ENCODE data around the gene FMR1. TPM values are rescaled to one million over a fixed set of nuclear protein-coding genes. Genes with fewer than 3 reads are reported as not detected.

Gene FMR1
- total RNA-seq, 1 experiment from 2014 or later = 80.8 TPM

- no peak overlapping the region for H3K27ac ChIP-seq
- H3K36me3 ChIP-seq = peaks cover 36% of the 10 kb centered on the region
- no peaks in the 10 kb centered on the region for H3K9me3 ChIP-seq (replicated peaks)
- no peak for DNase-seq
- H3K27me3 ChIP-seq = no peaks in the 10 kb centered on the region
- no peak overlapping the region for H3K4me3 ChIP-seq
- no peaks in the 10 kb centered on the region for H3K4me1 ChIP-seq
These were observed 33.6 kb downstream of the FMR1 start for GRCh38 chrX:147945286-147945685.

DNA sequence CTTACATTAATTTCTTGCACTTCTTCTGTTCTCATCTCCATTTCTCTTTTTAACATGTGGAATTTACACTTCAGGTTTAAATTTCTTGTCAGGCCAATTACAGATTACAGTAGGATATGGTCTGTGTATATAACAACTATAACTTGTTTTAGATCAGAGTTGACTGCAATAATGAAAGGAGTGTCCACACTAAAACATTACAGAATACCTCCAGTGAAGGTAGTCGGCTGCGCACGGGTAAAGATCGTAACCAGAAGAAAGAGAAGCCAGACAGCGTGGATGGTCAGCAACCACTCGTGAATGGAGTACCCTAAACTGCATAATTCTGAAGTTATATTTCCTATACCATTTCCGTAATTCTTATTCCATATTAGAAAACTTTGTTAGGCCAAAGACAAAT, 36.8 kb downstream of the FMR1 start:
- no peak overlapping the region for H3K27ac ChIP-seq
- peaks cover 24% of the 10 kb centered on the region for H3K36me3 ChIP-seq
- no peaks in the 10 kb centered on the region for H3K9me3 ChIP-seq (replicated peaks)
- H3K4me1 ChIP-seq = no peaks in the 10 kb centered on the region
- no peak overlapping the region for H3K4me3 ChIP-seq
- no peak for DNase-seq
- H3K27me3 ChIP-seq = no peaks in the 10 kb centered on the region

- Histone ChIP-seq H3K9me3 (replicated peaks) (no peaks in the 10 kb centered on the region), H3K4me1 (no peaks in the 10 kb centered on the region), H3K36me3 (peaks cover 17% of the 10 kb centered on the region), H3K27ac (no peak overlapping the region), H3K4me3 (no peak overlapping the region), H3K27me3 (no peaks in the 10 kb centered on the region)
- no peak for DNase-seq
These were observed 38.6 kb downstream of the FMR1 start for GRCh38 chrX:147950352-147950751.

DNA sequence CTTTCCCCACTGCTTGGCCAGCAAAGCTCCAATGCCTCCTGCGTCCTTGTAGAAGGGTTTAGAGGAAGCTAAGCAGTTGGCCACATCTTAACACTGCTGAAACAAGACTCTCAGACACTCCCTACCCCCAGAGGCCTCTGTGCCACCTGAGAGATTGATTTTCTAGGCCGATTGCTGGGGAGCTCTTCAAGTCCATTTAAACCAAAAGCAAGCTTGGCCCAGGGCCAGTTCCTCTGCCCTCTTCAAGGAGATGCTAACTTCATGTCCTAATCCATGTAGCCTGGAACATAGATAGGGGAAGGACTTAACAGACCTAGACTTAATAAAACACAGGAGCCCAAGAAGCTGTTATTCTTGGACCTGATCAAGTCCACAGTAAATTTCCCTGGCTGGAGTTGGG, 42.3 kb downstream of the FMR1 start:
- Histone ChIP-seq H3K36me3 (peaks cover 4% of the 10 kb centered on the region; the same call in 1 of the 2 replicates), H3K4me1 (peaks cover 17% of the 10 kb centered on the region), H3K27me3 (no peaks in the 10 kb centered on the region)

DNA sequence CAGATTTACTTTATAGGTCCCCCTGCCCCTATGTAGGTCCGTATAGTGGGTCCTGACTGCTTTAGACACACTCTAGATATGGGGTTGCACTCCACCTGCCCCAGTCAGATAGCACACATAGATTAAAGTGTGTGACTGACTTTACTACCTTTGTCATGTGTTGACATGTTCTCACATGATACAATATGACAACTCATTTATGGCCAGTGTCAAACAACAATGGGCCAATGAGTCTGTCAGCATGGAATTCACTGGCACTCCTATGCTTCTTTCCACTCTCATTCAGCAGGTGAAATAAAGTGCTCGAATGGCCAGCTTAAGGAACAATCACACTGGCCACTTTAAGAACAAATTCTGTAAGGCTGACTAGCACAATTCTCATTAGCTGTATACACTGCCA, 45.6 kb downstream of the FMR1 start:
- Histone ChIP-seq H3K4me1 (peaks cover 21% of the 10 kb centered on the region), H3K36me3 (no peaks in the 10 kb centered on the region), H3K27me3 (no peaks in the 10 kb centered on the region), H3K4me3 (no peak overlapping the region), H3K9me3 (replicated peaks) (no peaks in the 10 kb centered on the region), H3K27ac (no peak overlapping the region)
- no peak for DNase-seq

More for the DNA sequence above, 42.3 kb downstream of the FMR1 start:
- no peak for DNase-seq
- no peak overlapping the region for H3K4me3 ChIP-seq
- H3K27ac ChIP-seq = no peak overlapping the region
- no peaks in the 10 kb centered on the region for H3K9me3 ChIP-seq (replicated peaks)

- H3K4me3 ChIP-seq = no peak overlapping the region
- H3K36me3 ChIP-seq = no peaks in the 10 kb centered on the region
- H3K27me3 ChIP-seq = no peaks in the 10 kb centered on the region
- peak; percentile 19 to 36 for DNase-seq
- H3K27ac ChIP-seq = peak overlapping the region; percentile 50
- H3K9me3 ChIP-seq (replicated peaks) = no peaks in the 10 kb centered on the region
- peaks cover 21% of the 10 kb centered on the region for H3K4me1 ChIP-seq
These were observed 46.6 kb downstream of the FMR1 start for GRCh38 chrX:147958291-147958690.

GRCh38 chrX:147960722-147961121, 49.0 kb downstream of the FMR1 start:
- no peak for DNase-seq
- no peaks in the 10 kb centered on the region for H3K36me3 ChIP-seq
- no peak overlapping the region for H3K27ac ChIP-seq
- H3K9me3 ChIP-seq (replicated peaks) = no peaks in the 10 kb centered on the region
- H3K27me3 ChIP-seq = no peaks in the 10 kb centered on the region
- H3K4me3 ChIP-seq = no peak overlapping the region
- H3K4me1 ChIP-seq = peaks cover 21% of the 10 kb centered on the region

GRCh38 chrX:147962476-147962875, 50.8 kb downstream of the FMR1 start:
- H3K36me3 ChIP-seq = no peaks in the 10 kb centered on the region
- no peak for DNase-seq
- peaks cover 19% of the 10 kb centered on the region for H3K4me1 ChIP-seq
- no peak overlapping the region for H3K27ac ChIP-seq
- H3K4me3 ChIP-seq = no peak overlapping the region
- H3K9me3 ChIP-seq (replicated peaks) = no peaks in the 10 kb centered on the region
- no peaks in the 10 kb centered on the region for H3K27me3 ChIP-seq

DNA sequence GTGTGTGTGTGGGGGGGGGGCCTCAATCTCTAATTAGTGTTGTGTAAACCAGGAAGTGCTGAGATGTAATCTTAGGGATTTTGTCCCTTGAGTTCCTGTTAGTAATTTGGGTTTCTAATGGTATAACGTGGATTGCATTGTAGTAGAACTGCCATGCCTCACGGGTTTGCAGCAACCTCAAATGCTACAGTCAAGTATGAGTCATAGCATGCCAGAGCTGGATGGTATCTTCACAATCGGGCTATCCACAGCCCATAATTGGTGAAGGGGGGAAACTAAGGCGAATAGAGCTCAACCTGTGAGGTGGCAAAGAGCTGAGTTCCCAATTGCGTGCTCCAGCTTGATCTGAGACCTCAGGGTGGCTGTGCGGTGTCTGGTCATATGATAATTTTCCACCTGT, 67.2 kb downstream of the FMR1 start:
- H3K27ac ChIP-seq = no peak overlapping the region
- no peaks in the 10 kb centered on the region for H3K9me3 ChIP-seq (replicated peaks)
- no peak overlapping the region for H3K4me3 ChIP-seq
- no peaks in the 10 kb centered on the region for H3K4me1 ChIP-seq
- H3K27me3 ChIP-seq = no peaks in the 10 kb centered on the region
- no peak for DNase-seq
- no peaks in the 10 kb centered on the region for H3K36me3 ChIP-seq

GRCh38 chrX:147981038-147981752, 69.5 kb downstream of the FMR1 start, which contains the start of gene FMR1NB:
TSS of gene FMR1NB (plus strand) at chrX:147981337. CDS start at chrX:147981403, 66 bp downstream.
- Histone ChIP-seq H3K27me3 (no peaks in the 10 kb centered on the region), H3K9me3 (replicated peaks) (no peaks in the 10 kb centered on the region), H3K4me1 (no peaks in the 10 kb centered on the region), H3K4me3 (no peak within 1 kb of the TSS), H3K27ac (no peak within 1 kb of the TSS), H3K36me3 (no peaks in the 10 kb centered on the region)
- DNase-seq = no peak

Other genes starting within 250 kb of the FMR1 start
- not detected in 2 replicates for gene FMR1NB, start 69.4 kb downstream of the FMR1 start, total RNA-seq (2014; rRNA removed; shearing (Covaris generic))

Measured in SJCRH30 (cell line).